K562 (cell line): Measurements from ENCODE around the gene LYSMD1. TPM values are rescaled to one million over a fixed set of nuclear protein-coding genes. Genes with fewer than 3 reads are reported as not detected.
A peak's percentile ranks its signal among the peaks of the same experiment; 100 is the strongest.

Experiments
- CUX1 ChIP-seq: fragments of 200-800 bp; sonication (Bioruptor generic); IDR thresholded peaks from 2 replicates; pipeline ENCODE4 v1.6.1; 2016; ENCODE audit warnings: missing genetic modification characterization, missing compliant biosample characterization
- DPF2 ChIP-seq: fragments of 450-650 bp; IDR thresholded peaks from 2 replicates; pipeline ENCODE4 v1.6.1; 2016
- GATA2 ChIP-seq: sonication (generic); formaldehyde crosslinking; IDR thresholded peaks from 2 replicates; pipeline ENCODE4 v1.4.0; 2020; ENCODE audit warnings: mild to moderate bottlenecking, missing genetic modification reagents
- HMBOX1 ChIP-seq: sonication (generic); IDR thresholded peaks from 2 replicates; pipeline ENCODE4 v1.6.1; 2016
- HMGN3 ChIP-seq: IDR thresholded peaks from 2 replicates; pipeline ENCODE4 v1.6.1; 2011; ENCODE audit warnings: borderline replicate concordance, low read depth, mild to moderate bottlenecking, mixed read lengths, low read length; ENCODE audit not compliant: insufficient read length; ENCODE audit errors: extremely low read depth
- ZFX ChIP-seq: sonication (generic); formaldehyde crosslinking; IDR thresholded peaks from 2 replicates; pipeline ENCODE4 v1.8.0; 2022; ENCODE audit warnings: mild to moderate bottlenecking, missing genetic modification reagents, moderate library complexity
- ZNF217 ChIP-seq: sonication (generic); formaldehyde crosslinking; IDR thresholded peaks from 2 replicates; pipeline ENCODE4 v1.8.0; 2022; ENCODE audit warnings: mild to moderate bottlenecking, missing genetic modification reagents
- ZNF583 ChIP-seq: fragments of 250-450 bp; sonication (Bioruptor Pico); IDR thresholded peaks from 2 replicates; pipeline ENCODE4 v1.4.0; 2020
- polyA plus RNA-seq, 8 experiments: library from polyadenylated mRNA; depleted of rRNA in 4 of 8; stranded (reverse) in 5 of 8; unstranded in 3 of 8; fragments of >200 nt; fragmentation: Nextera tagmentation in 2 of 8; fragmentation: Illumina TruSeq in 1 of 8; extraction: Ambion mirVana in 2 of 8; extraction: Trizol in 1 of 8; gene quantifications; 2 replicates each; pipeline versions ENCODE4 v1.2.1 to v1.2.3, GENCODE V29; 2011 to 2014; ENCODE audit warnings: inconsistent platforms in 1 of 8, missing spikeins in 1 of 8
- total RNA-seq, 7 experiments: library from RNA; depleted of rRNA in 6 of 7; stranded (reverse); fragments of >200 nt in 6 of 7; fragmentation: Illumina TruSeq in 2 of 7; extraction: Trizol in 2 of 7; gene quantifications; 2 replicates each; pipeline versions ENCODE4 v1.2.1 to v1.2.3, GENCODE V29; 2011 to 2021; ENCODE audit warnings: low replicate concordance in 1 of 7
- TF ChIP-seq, protein P1 (sequence below): sonication (generic); formaldehyde crosslinking; IDR thresholded peaks from 2 replicates; pipeline ENCODE4 v1.8.0; 2022; ENCODE audit warnings: missing genetic modification reagents, mild to moderate bottlenecking, borderline replicate concordance
- TF ChIP-seq, protein P2 (sequence below), 2 experiments: fragments of 450-650 bp; formaldehyde crosslinking in 1 of 2; IDR thresholded peaks; 2 replicates each; pipeline versions ENCODE4 v1.4.0 to v1.6.1; 2014 to 2020; ENCODE audit warnings: mild to moderate bottlenecking in 2 of 2, borderline replicate concordance in 1 of 2, low read depth in 1 of 2

Gene LYSMD1
- total and polyA plus RNA-seq, 9 of the 15 experiments (the other 6 are each of a cell fraction or from before 2014, with no cell fraction given): 2.2 to 9.4 (median 6.0) TPM

DNA sequence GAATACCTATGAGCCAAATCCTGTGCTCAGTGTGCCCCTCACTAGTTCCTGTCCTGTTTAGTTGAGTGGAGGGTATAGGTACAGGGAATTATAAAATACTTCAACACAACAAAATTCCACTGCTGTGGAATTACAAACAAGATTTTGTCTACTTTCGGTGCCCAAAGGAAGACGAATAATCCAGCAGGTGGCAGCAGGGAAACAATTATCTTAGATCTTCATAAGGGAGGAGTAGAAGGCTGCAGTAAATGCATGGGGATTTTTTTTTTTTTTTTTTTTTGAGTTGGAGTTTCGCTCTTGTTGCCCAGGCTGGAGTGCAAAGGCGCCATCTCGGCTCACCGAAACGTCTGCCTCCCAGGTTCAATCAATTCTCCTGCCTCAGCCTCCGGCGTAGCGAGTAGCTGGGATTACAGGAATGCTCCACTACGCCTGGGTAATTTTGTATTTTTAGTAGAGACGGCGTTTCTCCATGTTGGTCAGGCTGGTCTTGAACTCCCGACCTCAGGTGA, 30.6 kb upstream of the LYSMD1 start (continued):
- TF ChIP-seq CUX1 (no peak), HMGN3 (no peak), ZNF583 (CRISPR knock-in tag) (no peak), GATA2 (CRISPR knock-in tag) (peak; percentile 74), ZNF217 (no peak), HMBOX1 (no peak), ZFX (CRISPR knock-in tag) (no peak), DPF2 (0 out of 2 replicates have a peak, but pooled peaks have one; percentile 51)
- TF ChIP-seq, protein P1, sequence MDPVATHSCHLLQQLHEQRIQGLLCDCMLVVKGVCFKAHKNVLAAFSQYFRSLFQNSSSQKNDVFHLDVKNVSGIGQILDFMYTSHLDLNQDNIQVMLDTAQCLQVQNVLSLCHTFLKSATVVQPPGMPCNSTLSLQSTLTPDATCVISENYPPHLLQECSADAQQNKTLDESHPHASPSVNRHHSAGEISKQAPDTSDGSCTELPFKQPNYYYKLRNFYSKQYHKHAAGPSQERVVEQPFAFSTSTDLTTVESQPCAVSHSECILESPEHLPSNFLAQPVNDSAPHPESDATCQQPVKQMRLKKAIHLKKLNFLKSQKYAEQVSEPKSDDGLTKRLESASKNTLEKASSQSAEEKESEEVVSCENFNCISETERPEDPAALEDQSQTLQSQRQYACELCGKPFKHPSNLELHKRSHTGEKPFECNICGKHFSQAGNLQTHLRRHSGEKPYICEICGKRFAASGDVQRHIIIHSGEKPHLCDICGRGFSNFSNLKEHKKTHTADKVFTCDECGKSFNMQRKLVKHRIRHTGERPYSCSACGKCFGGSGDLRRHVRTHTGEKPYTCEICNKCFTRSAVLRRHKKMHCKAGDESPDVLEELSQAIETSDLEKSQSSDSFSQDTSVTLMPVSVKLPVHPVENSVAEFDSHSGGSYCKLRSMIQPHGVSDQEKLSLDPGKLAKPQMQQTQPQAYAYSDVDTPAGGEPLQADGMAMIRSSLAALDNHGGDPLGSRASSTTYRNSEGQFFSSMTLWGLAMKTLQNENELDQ (CRISPR knock-in tag): 0 out of 2 replicates have a peak, but pooled peaks have one; percentile 49
- TF ChIP-seq, protein P2, sequence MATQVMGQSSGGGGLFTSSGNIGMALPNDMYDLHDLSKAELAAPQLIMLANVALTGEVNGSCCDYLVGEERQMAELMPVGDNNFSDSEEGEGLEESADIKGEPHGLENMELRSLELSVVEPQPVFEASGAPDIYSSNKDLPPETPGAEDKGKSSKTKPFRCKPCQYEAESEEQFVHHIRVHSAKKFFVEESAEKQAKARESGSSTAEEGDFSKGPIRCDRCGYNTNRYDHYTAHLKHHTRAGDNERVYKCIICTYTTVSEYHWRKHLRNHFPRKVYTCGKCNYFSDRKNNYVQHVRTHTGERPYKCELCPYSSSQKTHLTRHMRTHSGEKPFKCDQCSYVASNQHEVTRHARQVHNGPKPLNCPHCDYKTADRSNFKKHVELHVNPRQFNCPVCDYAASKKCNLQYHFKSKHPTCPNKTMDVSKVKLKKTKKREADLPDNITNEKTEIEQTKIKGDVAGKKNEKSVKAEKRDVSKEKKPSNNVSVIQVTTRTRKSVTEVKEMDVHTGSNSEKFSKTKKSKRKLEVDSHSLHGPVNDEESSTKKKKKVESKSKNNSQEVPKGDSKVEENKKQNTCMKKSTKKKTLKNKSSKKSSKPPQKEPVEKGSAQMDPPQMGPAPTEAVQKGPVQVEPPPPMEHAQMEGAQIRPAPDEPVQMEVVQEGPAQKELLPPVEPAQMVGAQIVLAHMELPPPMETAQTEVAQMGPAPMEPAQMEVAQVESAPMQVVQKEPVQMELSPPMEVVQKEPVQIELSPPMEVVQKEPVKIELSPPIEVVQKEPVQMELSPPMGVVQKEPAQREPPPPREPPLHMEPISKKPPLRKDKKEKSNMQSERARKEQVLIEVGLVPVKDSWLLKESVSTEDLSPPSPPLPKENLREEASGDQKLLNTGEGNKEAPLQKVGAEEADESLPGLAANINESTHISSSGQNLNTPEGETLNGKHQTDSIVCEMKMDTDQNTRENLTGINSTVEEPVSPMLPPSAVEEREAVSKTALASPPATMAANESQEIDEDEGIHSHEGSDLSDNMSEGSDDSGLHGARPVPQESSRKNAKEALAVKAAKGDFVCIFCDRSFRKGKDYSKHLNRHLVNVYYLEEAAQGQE (IDR thresholded peaks at IDR 0.05; ENCODE audit: borderline replicate concordance): peak; percentile 65; the same call in 1 of the 2 replicates
- TF ChIP-seq, protein P2 (CRISPR knock-in tag; IDR thresholded peaks at IDR 0.05; ENCODE audit: low read depth): no peak
